Neural progenitor cell (in vitro differentiated cells): ENCODE results near the gene WDR81.

ENCODE experiments used
- CTCF ChIP-seq: fragments of 200-600 bp; sonication (generic); IDR thresholded peaks from 2 replicates; pipeline ENCODE4 v1.5.1; 2017; ENCODE audit warnings: antibody characterized with exemption, mild to moderate bottlenecking
- EZH2 ChIP-seq: fragments of 200-600 bp; sonication (generic); IDR thresholded peaks from 2 replicates; pipeline ENCODE4 v1.6.1; 2017; ENCODE audit warnings: antibody characterized with exemption, mild to moderate bottlenecking, moderate library complexity

- TF ChIP-seq CTCF (no peak), EZH2 (no peak)
Observed at GRCh38 chr17:1750628-1751027, 26.1 kb downstream of the WDR81 start.
